ENCODE measurements around the gene HLA-B. TPM values are rescaled to one million over a fixed set of nuclear protein-coding genes. Genes with fewer than 3 reads are reported as not detected.

HLA-B gene
- total RNA-seq, 2 experiments from 2014 or later, result 2,753 to 2,773 TPM

GRCh38 chr6:31366693-31367470 is 9.9 kb upstream of the HLA-B start:
- Mint-ChIP-seq H3K27me3 (peaks cover 36% of the 10 kb centered on the region), H3K4me3 (peak overlapping the region; percentile 77), H3K36me3 (no peaks in the 10 kb centered on the region), H3K4me1 (peaks cover 18% of the 10 kb centered on the region), H3K27ac (peak overlapping the region; percentile 8), H3K9me3 (peaks cover under 1% of the 10 kb centered on the region)
- peak; percentile 86 for DNase-seq

- peaks cover 38% of the 10 kb centered on the region for H3K27me3 Mint-ChIP-seq
Measured at GRCh38 chr6:31365864-31366263, 8.9 kb upstream of the HLA-B start.

GRCh38 chr6:31363811-31364210 is 6.8 kb upstream of the HLA-B start:
- Mint-ChIP-seq H3K36me3 (peaks cover 6% of the 10 kb centered on the region), H3K27me3 (peaks cover 33% of the 10 kb centered on the region), H3K27ac (no peak overlapping the region), H3K4me1 (peaks cover 29% of the 10 kb centered on the region), H3K9me3 (peaks cover 7% of the 10 kb centered on the region), H3K4me3 (no peak overlapping the region)
- DNase-seq, result no peak

More at GRCh38 chr6:31365864-31366263, 8.9 kb upstream of the HLA-B start:
- Mint-ChIP-seq H3K9me3 (peaks cover 2% of the 10 kb centered on the region), H3K36me3 (peaks cover 1% of the 10 kb centered on the region), H3K27ac (no peak overlapping the region), H3K4me3 (peak overlapping the region; percentile 29), H3K4me1 (peaks cover 18% of the 10 kb centered on the region)
- no peak for DNase-seq

DNA sequence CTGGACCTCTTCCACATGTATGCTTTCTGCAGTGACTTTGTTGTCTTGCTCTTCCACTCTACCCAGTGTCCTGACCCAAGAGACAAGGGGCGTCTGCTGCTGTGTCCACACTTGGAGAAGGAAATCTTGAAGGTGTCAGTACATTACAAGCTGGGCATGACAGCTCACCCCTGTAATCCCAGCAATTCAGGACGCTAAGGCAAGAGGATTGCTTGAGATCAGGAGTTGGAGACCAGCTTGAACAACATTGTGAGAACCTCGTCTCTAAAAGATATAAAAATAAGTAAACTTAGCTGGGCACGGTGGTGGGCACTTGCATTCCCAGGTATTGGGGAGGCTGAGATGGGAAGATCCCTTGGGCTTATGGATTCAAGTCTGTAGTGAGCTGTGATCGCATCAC is 5.8 kb upstream of the HLA-B start:
- Mint-ChIP-seq H3K36me3 (peaks cover 6% of the 10 kb centered on the region), H3K4me3 (no peak overlapping the region), H3K4me1 (peaks cover 39% of the 10 kb centered on the region), H3K27ac (no peak overlapping the region), H3K27me3 (peaks cover 23% of the 10 kb centered on the region), H3K9me3 (peaks cover 7% of the 10 kb centered on the region)
- no peak for DNase-seq

DNA sequence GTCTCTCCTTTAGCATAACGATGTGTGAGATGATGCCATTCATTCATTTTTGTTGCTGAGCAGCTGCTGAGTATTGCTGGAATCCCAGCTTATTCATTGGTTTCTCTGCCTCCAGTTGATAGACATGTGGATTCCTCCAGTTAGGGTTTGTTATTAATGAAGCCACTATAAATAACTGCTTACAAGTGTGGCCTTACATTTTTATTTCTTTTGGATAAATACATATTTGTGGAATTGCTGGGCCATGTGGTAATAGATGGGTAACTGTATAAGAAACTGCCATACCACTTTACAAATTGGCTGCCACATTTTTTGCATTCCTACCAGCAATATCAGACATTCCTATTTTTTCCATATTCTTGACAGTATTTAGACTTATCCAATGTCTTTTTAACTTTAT is 2.6 kb upstream of the HLA-B start:
- Mint-ChIP-seq H3K27ac (no peak overlapping the region), H3K9me3 (peaks cover 7% of the 10 kb centered on the region), H3K4me3 (peak overlapping the region; percentile 42), H3K4me1 (peaks cover 34% of the 10 kb centered on the region), H3K27me3 (peaks cover 7% of the 10 kb centered on the region), H3K36me3 (peaks cover 28% of the 10 kb centered on the region)
- DNase-seq, result no peak

DNA sequence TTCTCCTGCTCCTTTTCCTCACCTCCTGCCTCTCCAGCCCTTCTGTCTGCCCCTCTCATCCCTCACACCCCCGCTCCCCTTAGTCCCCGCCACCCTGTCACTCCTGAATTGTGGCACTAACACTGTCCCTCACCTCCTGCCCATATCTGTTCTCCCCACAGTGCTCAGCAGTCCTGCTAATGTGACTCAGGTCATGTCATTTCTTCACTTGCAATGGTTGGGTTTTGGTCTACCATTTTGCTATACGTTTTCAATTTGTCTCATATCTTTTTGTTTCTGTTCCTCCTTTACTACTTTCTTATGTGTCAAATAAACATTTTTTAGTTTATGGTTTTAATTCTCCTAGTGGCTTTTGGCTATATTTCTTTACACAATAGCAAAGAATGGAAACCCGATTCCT is 1.3 kb upstream of the HLA-B start:
- H3K9me3 Mint-ChIP-seq, result peaks cover 7% of the 10 kb centered on the region
- H3K27ac Mint-ChIP-seq, result peak overlapping the region; percentile 99
- peaks cover 41% of the 10 kb centered on the region for H3K36me3 Mint-ChIP-seq
- peak overlapping the region; percentile 95 for H3K4me3 Mint-ChIP-seq
- H3K27me3 Mint-ChIP-seq, result peaks cover 4% of the 10 kb centered on the region
- DNase-seq, result no peak
- peaks cover 39% of the 10 kb centered on the region for H3K4me1 Mint-ChIP-seq

- Mint-ChIP-seq H3K36me3 (peaks cover 45% of the 10 kb centered on the region), H3K4me1 (peaks cover 41% of the 10 kb centered on the region)
Measured at GRCh38 chr6:31357886-31358285, 907 bp upstream of the HLA-B start.

DNA sequence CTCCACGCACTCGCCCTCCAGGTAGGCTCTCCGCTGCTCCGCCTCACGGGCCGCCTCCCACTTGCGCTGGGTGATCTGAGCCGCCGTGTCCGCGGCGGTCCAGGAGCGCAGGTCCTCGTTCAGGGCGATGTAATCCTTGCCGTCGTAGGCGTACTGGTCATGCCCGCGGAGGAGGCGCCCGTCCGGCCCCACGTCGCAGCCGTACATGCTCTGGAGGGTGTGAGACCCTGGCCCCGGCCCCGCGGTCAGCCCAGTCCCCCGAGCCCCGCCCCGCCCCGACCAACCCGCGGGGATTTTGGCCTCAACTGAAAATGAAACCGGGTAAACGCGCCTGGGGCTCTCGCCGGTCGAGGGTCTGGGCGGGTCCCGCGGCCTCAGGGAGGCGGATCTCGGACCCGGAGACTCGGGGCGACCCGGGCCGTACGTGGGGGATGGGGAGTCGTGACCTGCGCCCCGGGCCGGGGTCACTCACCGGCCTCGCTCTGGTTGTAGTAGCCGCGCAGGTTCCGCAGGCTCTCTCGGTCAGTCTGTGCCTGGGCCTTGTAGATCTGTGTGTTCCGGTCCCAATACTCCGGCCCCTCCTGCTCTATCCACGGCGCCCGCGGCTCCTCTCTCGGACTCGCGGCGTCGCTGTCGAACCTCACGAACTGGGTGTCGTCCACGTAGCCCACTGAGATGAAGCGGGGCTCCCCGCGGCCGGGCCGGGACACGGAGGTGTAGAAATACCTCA is 598 bp downstream of the HLA-B start:
- Mint-ChIP-seq H3K4me1 (peaks cover 55% of the 10 kb centered on the region), H3K9me3 (peaks cover 7% of the 10 kb centered on the region), H3K36me3 (peaks cover 55% of the 10 kb centered on the region), H3K4me3 (peak overlapping the region; percentile 95), H3K27me3 (no peaks in the 10 kb centered on the region), H3K27ac (peak overlapping the region; percentile 99)
- peak; percentile 66 for DNase-seq

More at GRCh38 chr6:31357886-31358285, 907 bp upstream of the HLA-B start:
- Mint-ChIP-seq H3K27ac (peak overlapping the region; percentile 99), H3K9me3 (peaks cover 7% of the 10 kb centered on the region), H3K4me3 (peak overlapping the region; percentile 95), H3K27me3 (peaks cover 4% of the 10 kb centered on the region)
- no peak for DNase-seq

GRCh38 chr6:31355583-31355948 is 1.4 kb downstream of the HLA-B start:
- no peak for DNase-seq
- Mint-ChIP-seq H3K4me3 (peak overlapping the region; percentile 95), H3K36me3 (peaks cover 54% of the 10 kb centered on the region)

DNA sequence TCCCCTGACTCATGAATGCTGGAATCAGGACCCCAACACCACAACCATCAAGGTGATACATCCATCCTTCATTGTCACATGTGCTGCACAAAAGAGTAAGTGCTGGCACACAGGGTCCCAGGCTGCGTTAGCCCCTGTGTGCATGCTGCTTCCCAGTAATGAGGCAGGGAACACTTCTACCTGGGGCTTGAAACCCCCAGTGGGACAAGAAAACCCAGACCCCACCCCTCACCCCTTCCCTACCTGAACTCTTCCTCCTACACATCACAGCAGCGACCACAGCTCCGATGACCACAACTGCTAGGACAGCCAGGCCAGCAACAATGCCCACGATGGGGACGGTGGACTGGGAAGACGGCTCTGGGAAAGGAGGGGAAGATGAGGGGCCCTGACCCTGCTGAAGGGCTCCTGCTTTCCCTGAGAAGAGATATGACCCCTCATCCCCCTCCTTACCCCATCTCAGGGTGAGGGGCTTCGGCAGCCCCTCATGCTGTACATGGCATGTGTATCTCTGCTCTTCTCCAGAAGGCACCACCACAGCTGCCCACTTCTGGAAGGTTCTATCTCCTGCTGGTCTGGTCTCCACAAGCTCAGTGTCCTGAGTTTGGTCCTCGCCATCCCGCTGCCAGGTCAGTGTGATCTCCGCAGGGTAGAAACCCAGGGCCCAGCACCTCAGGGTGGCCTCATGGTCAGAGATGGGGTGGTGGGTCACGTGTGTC is 2.0 kb downstream of the HLA-B start:
- H3K4me1 Mint-ChIP-seq, result peaks cover 66% of the 10 kb centered on the region
- H3K9me3 Mint-ChIP-seq, result no peaks in the 10 kb centered on the region
- no peak for DNase-seq
- H3K4me3 Mint-ChIP-seq, result peak overlapping the region; percentile 95
- H3K36me3 Mint-ChIP-seq, result peaks cover 51% of the 10 kb centered on the region
- peak overlapping the region; percentile 91 for H3K27ac Mint-ChIP-seq
- H3K27me3 Mint-ChIP-seq, result no peaks in the 10 kb centered on the region

More at GRCh38 chr6:31355583-31355948, 1.4 kb downstream of the HLA-B start:
- peaks cover 62% of the 10 kb centered on the region for H3K4me1 Mint-ChIP-seq
- H3K27me3 Mint-ChIP-seq, result no peaks in the 10 kb centered on the region
- H3K27ac Mint-ChIP-seq, result peak overlapping the region; percentile 91
- H3K9me3 Mint-ChIP-seq, result peaks cover 2% of the 10 kb centered on the region

GRCh38 chr6:31354158-31354863 is 2.7 kb downstream of the HLA-B start:
- H3K4me3 Mint-ChIP-seq, result peak overlapping the region; percentile 95
- H3K9me3 Mint-ChIP-seq, result no peaks in the 10 kb centered on the region
- peaks cover 66% of the 10 kb centered on the region for H3K4me1 Mint-ChIP-seq
- peak overlapping the region; percentile 91 for H3K27ac Mint-ChIP-seq
- DNase-seq, result no peak
- H3K27me3 Mint-ChIP-seq, result no peaks in the 10 kb centered on the region
- H3K36me3 Mint-ChIP-seq, result peaks cover 51% of the 10 kb centered on the region

DNA sequence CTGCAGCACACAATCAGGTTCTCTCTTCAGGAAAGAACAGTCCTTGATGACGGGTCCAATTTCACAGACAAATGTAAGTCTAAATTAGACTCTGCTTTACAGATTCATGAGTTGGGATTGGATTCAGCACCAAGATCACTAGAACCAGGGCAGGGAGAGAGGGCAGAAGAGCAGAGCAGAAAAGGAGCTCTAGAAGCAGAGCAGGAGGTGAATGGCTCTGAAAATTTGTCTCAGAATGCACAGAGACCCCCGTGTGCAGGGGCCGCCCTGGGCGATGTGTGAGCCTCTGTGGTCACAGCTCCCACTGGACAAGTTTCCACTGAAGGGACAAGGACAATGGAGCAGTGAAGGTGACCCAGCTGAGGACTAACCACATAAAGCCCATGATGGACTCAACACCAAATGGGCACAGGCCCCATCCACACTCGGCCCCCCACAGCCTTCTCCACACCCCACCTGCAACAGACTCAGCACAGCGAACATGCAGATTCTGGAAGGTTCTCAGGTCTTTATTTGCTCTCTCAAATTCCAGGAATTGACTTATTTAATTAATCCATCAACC is 3.5 kb downstream of the HLA-B start:
- peaks cover 51% of the 10 kb centered on the region for H3K36me3 Mint-ChIP-seq
- H3K4me3 Mint-ChIP-seq, result peak overlapping the region; percentile 95
- no peaks in the 10 kb centered on the region for H3K9me3 Mint-ChIP-seq
- no peak for DNase-seq
- peaks cover 64% of the 10 kb centered on the region for H3K4me1 Mint-ChIP-seq
- no peaks in the 10 kb centered on the region for H3K27me3 Mint-ChIP-seq
- H3K27ac Mint-ChIP-seq, result peak overlapping the region; percentile 91

DNA sequence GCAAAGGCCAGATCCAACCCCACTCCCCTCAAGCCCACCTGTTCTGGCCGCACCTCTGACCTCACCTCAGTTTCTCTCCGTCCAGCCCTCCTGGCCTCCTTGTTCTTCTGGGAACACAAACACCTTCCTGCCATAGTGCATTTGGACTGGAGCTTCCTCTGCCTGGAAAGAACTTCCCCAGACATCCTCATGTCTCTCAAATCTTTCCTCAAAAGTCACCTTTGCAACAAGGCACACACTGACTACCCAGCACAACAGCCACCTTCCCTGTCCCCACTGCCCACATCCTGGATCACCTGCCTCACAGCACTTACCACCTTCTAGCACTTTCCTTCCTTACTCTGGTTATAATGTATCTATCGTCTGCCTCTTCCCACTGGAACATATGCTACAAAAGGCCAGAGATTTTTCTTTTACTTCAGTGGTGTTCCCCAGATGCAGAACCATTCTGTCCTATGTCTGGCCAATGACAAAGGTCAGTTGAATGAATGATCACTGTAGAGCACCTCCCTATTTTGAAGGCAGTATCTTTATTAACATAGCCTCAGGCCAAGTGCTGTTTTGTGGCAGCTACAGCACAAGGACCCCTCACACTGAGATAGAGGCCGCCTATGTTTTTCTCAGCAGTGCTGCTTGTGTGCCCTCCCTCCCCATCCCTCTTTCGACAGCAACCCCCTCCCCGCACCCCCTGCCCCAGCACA is 4.1 kb downstream of the HLA-B start:
- peaks cover 63% of the 10 kb centered on the region for H3K4me1 Mint-ChIP-seq
- H3K9me3 Mint-ChIP-seq, result no peaks in the 10 kb centered on the region
- H3K36me3 Mint-ChIP-seq, result peaks cover 51% of the 10 kb centered on the region
- peak overlapping the region; percentile 26 for H3K27ac Mint-ChIP-seq
- DNase-seq, result no peak
- no peaks in the 10 kb centered on the region for H3K27me3 Mint-ChIP-seq
- peak overlapping the region; percentile 95 for H3K4me3 Mint-ChIP-seq

GRCh38 chr6:31352310-31352682 is 4.7 kb downstream of the HLA-B start:
- H3K9me3 Mint-ChIP-seq, result no peaks in the 10 kb centered on the region

More at GRCh38 chr6:31352310-31352682, 4.7 kb downstream of the HLA-B start:
- Mint-ChIP-seq H3K27ac (peak overlapping the region; percentile 26), H3K36me3 (peaks cover 49% of the 10 kb centered on the region), H3K4me3 (peak overlapping the region; percentile 95), H3K4me1 (peaks cover 62% of the 10 kb centered on the region), H3K27me3 (no peaks in the 10 kb centered on the region)
- no peak for DNase-seq

Measured in activated naive CD8-positive, alpha-beta T cell treated with anti-CD3 and anti-CD28 coated beads for 36 hours (primary cell).